Prostate gland (tissue), 2 donors: ENCODE results near the gene RAB3GAP1. TPM values are rescaled to one million over a fixed set of nuclear protein-coding genes. Genes with fewer than 3 reads are reported as not detected.

Source experiments
- DNase-seq: peaks from one replicate; pipeline ENCODE4 v3.0.0-alpha.2; 2019; ENCODE audit warnings: low spot score
- H3K27ac ChIP-seq, 2 donors: fragments of 200-600 bp; sonication (generic); 2 replicates each; pipeline ENCODE4 v1.5.1; 2017 to 2019
- H3K27me3 ChIP-seq: fragments of 200-600 bp; sonication (generic); replicated peaks from 2 replicates; pipeline ENCODE4 v1.5.1; 2019; ENCODE audit not compliant: insufficient read depth
- H3K36me3 ChIP-seq, 2 donors: fragments of 200-600 bp; sonication (generic); 1 replicate in 1 of 2; 2 replicates in 1 of 2; pipeline versions ENCODE4 v1.5.1 to v1.8.1; 2017 to 2019
- H3K4me1 ChIP-seq: fragments of 200-600 bp; sonication (generic); replicated peaks from 2 replicates; pipeline ENCODE4 v1.5.1; 2019
- H3K4me3 ChIP-seq, 2 donors: fragments of 200-600 bp; sonication (generic); 2 replicates each; pipeline ENCODE4 v1.5.1; 2017 to 2019
- H3K9me3 ChIP-seq: fragments of 200-600 bp; sonication (generic); 2 replicates; pipeline ENCODE4 v1.5.1; 2017
- CTCF ChIP-seq, 4 experiments: fragments of 200-600 bp in 2 of 4; fragments of 450-650 bp in 2 of 4; sonication (generic) in 2 of 4; IDR thresholded peaks; 1 replicate in 3 of 4; 2 replicates in 1 of 4; pipeline ENCODE4 v1.5.1; 2016 to 2019; ENCODE audit warnings: antibody characterized with exemption in 4 of 4, mild to moderate bottlenecking in 2 of 4, moderate library complexity in 2 of 4
- POLR2A ChIP-seq: fragments of 450-650 bp; IDR thresholded peaks from one replicate; pipeline ENCODE4 v1.6.1; 2016; ENCODE audit warnings: antibody characterized with exemption, mild to moderate bottlenecking
- POLR2AphosphoS5 ChIP-seq: sonication (generic); formaldehyde crosslinking; IDR thresholded peaks from one replicate; pipeline ENCODE4 v1.6.1; 2017; ENCODE audit warnings: antibody characterized with exemption
- WGBS: methylation state at CpG from one replicate; pipeline ENCODE4 v1.1.5; 2018; 5-methylcytosine and 5-hydroxymethylcytosine counted together
- intact Hi-C: fragments of 100-400 bp; cut with DNase I; formaldehyde crosslinking; loops from one replicate; pipeline ENCODE4 v1.14.2; 2022
- total RNA-seq, 2 donors: library from RNA; depleted of rRNA; stranded (reverse); fragments of >200 nt; gene quantifications; one replicate each; pipeline ENCODE4 v1.1.0, GENCODE V29; 2016

RAB3GAP1 gene
- total RNA-seq, 2 donors from 2014 or later, result 43.4 to 54.6 TPM

GRCh38 chr2:135093670-135094330, 41.7 kb downstream of the RAB3GAP1 start:
- no peak overlapping the region for H3K4me3 ChIP-seq
- no peak overlapping the region for H3K27ac ChIP-seq
- H3K36me3 ChIP-seq, result no peaks in the 10 kb centered on the region
- H3K4me1 ChIP-seq, result no peaks in the 10 kb centered on the region
- intact Hi-C loops, result no loop called here
- no peaks in the 10 kb centered on the region for H3K27me3 ChIP-seq
- no peak for TF ChIP-seq POLR2AphosphoS5
- TF ChIP-seq POLR2A, result no peak
- TF ChIP-seq CTCF (IDR thresholded peaks at IDR 0.05), result no peak
- H3K9me3 ChIP-seq, result no peaks in the 10 kb centered on the region
- WGBS, result 94% methylated on average over 3 of the region's 3 CpGs
- DNase-seq, result no peak

- no peak for TF ChIP-seq CTCF (IDR thresholded peaks at IDR 0.05)
- no peak for TF ChIP-seq POLR2AphosphoS5
- no peak for TF ChIP-seq POLR2A
- Histone ChIP-seq H3K4me3 (no peak overlapping the region), H3K27me3 (no peaks in the 10 kb centered on the region), H3K4me1 (no peaks in the 10 kb centered on the region), H3K27ac (no peak overlapping the region), H3K9me3 (no peaks in the 10 kb centered on the region), H3K36me3 (no peaks in the 10 kb centered on the region)
- 70% methylated on average over 2 of the region's 2 CpGs for WGBS
- intact Hi-C loops, result no loop called here
- DNase-seq, result no peak
Measured at GRCh38 chr2:135094508-135094907, 42.4 kb downstream of the RAB3GAP1 start.

- TF ChIP-seq POLR2AphosphoS5, result no peak
- TF ChIP-seq CTCF (IDR thresholded peaks at IDR 0.05), result no peak
- TF ChIP-seq POLR2A, result no peak
- no peaks in the 10 kb centered on the region for H3K36me3 ChIP-seq
- no peak overlapping the region for H3K4me3 ChIP-seq
- H3K4me1 ChIP-seq, result no peaks in the 10 kb centered on the region
- intact Hi-C loops, result no loop called here
- WGBS, result 100% methylated on average over 3 of the region's 3 CpGs
- DNase-seq, result no peak
- H3K9me3 ChIP-seq, result no peaks in the 10 kb centered on the region
- H3K27me3 ChIP-seq, result no peaks in the 10 kb centered on the region
- no peak overlapping the region for H3K27ac ChIP-seq
Measured at GRCh38 chr2:135095591-135095990, 43.5 kb downstream of the RAB3GAP1 start.

DNA sequence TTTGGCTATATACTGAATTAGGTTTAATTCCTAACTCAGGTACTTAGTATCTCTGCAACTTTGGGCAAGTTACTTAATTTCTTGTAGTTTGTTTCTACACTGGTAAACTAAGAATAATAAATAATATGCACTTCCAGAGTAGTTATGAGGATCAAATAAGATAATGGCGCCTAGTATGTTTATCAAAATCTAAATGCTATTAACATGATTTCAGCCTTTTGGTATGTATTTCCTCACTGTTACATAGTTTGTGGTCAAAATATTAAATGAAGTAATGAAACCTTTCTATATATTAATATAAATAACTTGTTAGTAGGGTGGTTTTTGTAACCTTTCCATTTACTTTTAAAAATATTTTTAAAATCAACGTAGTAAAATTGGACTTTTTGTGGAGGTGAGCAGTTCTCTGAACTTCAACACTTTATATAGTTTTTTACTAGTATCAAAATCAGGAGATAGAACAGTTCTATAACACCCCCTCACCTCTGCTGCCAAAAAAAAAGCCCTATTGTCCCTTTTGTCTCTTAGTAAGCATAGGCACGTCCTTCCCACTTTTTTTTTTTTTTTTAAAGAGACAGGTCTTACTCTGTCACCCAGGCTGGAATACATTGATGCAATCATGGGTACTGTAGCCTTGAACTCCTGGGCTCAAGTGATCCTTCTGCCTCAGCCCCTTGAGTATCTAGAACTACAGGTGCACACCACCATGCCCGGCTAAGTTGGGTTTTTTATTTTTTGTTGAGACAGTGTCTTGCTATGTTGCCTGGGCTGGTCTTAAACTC, 44.8 kb downstream of the RAB3GAP1 start:
- Histone ChIP-seq H3K4me1 (no peaks in the 10 kb centered on the region), H3K36me3 (no peaks in the 10 kb centered on the region), H3K9me3 (no peaks in the 10 kb centered on the region), H3K27ac (no peak overlapping the region), H3K4me3 (no peak overlapping the region), H3K27me3 (no peaks in the 10 kb centered on the region)
- intact Hi-C loops, result no loop called here
- TF ChIP-seq POLR2A (no peak), POLR2AphosphoS5 (no peak), CTCF (IDR thresholded peaks at IDR 0.05) (no peak)
- no peak for DNase-seq
- WGBS, result 84% methylated on average over 4 of the region's 4 CpGs
